DOHH2 (cell line): Measurements from ENCODE around the gene TSPAN32.

ENCODE experiments used
- H3F3A ChIP-seq: fragments of 200-600 bp; sonication (generic), shearing (Covaris generic); 2 replicates; pipeline ENCODE4 v1.6.0; 2016; ENCODE audit warnings: antibody characterized with exemption, mild to moderate bottlenecking; ENCODE audit not compliant: control insufficient read depth, insufficient read depth
- H3K27ac ChIP-seq: fragments of 200-600 bp; sonication (generic); 2 replicates; pipeline ENCODE4 v1.5.1; 2014; ENCODE audit warnings: low read depth, mild to moderate bottlenecking, low read length, moderate library complexity
- H3K27me3 ChIP-seq: fragments of 200-600 bp; sonication (generic); 2 replicates; pipeline ENCODE4 v1.6.1; 2014; ENCODE audit warnings: mild to moderate bottlenecking, low read length, mixed read lengths; ENCODE audit not compliant: control insufficient read depth
- H3K36me3 ChIP-seq: fragments of 200-600 bp; sonication (generic); 2 replicates; pipeline ENCODE4 v1.6.1; 2014; ENCODE audit warnings: mild to moderate bottlenecking, low read length, moderate library complexity, mixed read lengths; ENCODE audit not compliant: control insufficient read depth
- H3K4me1 ChIP-seq: fragments of 200-600 bp; sonication (generic); 2 replicates; pipeline ENCODE4 v1.6.1; 2014; ENCODE audit warnings: mild to moderate bottlenecking, low read length, mixed read lengths; ENCODE audit not compliant: control insufficient read depth
- H3K4me2 ChIP-seq: fragments of 200-600 bp; sonication (generic); 2 replicates; pipeline ENCODE4 v1.6.0; 2014; ENCODE audit warnings: mild to moderate bottlenecking, low read length, moderate library complexity
- H3K4me3 ChIP-seq: fragments of 200-600 bp; sonication (generic); 2 replicates; pipeline ENCODE4 v1.5.1; 2014; ENCODE audit warnings: mild to moderate bottlenecking, low read length, mixed read lengths
- H3K79me2 ChIP-seq: fragments of 200-600 bp; sonication (generic); 2 replicates; pipeline ENCODE4 v1.6.1; 2014; ENCODE audit warnings: mild to moderate bottlenecking, low read length, mixed read lengths; ENCODE audit not compliant: control insufficient read depth
- H3K9me2 ChIP-seq: fragments of 200-600 bp; sonication (generic); replicated peaks from 2 replicates; pipeline ENCODE4 v1.6.1; 2014; ENCODE audit warnings: mild to moderate bottlenecking, low read length, mixed read lengths; ENCODE audit not compliant: control insufficient read depth
- H3K9me3 ChIP-seq: fragments of 200-600 bp; sonication (generic); 2 replicates; pipeline ENCODE4 v1.6.1; 2014; ENCODE audit warnings: antibody characterized with exemption, low read length, mixed read lengths; ENCODE audit not compliant: control insufficient read depth, insufficient read depth
- H4K20me1 ChIP-seq: fragments of 200-600 bp; sonication (generic); 2 replicates; pipeline ENCODE4 v1.6.0; 2014; ENCODE audit warnings: low read depth, mild to moderate bottlenecking, antibody characterized with exemption, low read length, moderate library complexity; ENCODE audit not compliant: control insufficient read depth, insufficient read depth
- EZH2phosphoT487 ChIP-seq: fragments of 200-600 bp; sonication (generic); IDR thresholded peaks from 2 replicates; pipeline ENCODE4 v1.6.1; 2017; ENCODE audit warnings: borderline replicate concordance, mild to moderate bottlenecking, antibody characterized with exemption, low read length, moderate library complexity, mixed read lengths
- TF ChIP-seq, protein P1 (sequence below): fragments of 200-600 bp; sonication (generic); IDR thresholded peaks from one replicate; pipeline ENCODE4 v1.5.1; 2014; ENCODE audit warnings: antibody characterized with exemption, mild to moderate bottlenecking, low read depth, low read length; ENCODE audit not compliant: poor library complexity, severe bottlenecking

The TSPAN32 gene

DNA sequence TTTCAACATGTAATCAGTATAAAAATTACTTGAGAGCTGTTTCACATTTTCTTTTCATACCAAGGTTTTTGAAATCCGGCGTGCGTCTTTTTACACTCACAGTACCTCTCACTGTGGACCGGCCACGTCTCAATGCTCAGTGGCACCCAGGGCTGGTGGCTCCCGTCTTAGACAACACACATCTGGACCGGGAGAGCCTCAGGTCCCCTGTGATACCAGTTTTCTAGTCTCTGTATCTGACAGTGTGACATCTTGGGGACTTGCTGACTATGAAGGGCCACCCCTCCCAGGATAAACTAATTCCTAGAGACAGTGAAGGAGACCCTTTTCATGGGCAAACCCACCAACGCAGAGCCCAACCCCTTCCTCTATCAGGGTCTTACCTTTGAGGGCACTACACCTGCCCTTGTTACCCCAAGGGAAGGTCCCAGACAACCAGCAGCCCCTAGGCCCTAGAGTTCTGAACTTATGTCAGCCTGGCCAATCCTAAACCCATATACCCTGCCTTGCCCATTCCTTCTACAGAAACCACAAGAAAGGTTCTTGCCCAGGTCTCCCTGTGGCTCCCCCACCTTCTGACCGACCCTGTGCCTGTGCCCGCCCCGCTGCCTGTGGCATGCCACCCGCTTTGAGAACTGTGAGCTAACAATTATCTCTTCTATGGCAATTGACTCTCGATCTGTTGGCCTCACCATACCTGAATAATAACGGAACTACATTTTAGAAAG lies 25.4 kb upstream of the TSPAN32 start:
- Histone ChIP-seq H3K4me3 (no peak overlapping the region), H4K20me1 (no peaks in the 10 kb centered on the region), H3K36me3 (no peaks in the 10 kb centered on the region), H3K27ac (no peak overlapping the region), H3K79me2 (no peaks in the 10 kb centered on the region), H3F3A (no peaks in the 10 kb centered on the region), H3K4me2 (no peak overlapping the region), H3K9me3 (no peaks in the 10 kb centered on the region), H3K27me3 (peaks cover 20% of the 10 kb centered on the region), H3K9me2 (no peaks in the 10 kb centered on the region), H3K4me1 (no peaks in the 10 kb centered on the region)
- TF ChIP-seq, protein P1, sequence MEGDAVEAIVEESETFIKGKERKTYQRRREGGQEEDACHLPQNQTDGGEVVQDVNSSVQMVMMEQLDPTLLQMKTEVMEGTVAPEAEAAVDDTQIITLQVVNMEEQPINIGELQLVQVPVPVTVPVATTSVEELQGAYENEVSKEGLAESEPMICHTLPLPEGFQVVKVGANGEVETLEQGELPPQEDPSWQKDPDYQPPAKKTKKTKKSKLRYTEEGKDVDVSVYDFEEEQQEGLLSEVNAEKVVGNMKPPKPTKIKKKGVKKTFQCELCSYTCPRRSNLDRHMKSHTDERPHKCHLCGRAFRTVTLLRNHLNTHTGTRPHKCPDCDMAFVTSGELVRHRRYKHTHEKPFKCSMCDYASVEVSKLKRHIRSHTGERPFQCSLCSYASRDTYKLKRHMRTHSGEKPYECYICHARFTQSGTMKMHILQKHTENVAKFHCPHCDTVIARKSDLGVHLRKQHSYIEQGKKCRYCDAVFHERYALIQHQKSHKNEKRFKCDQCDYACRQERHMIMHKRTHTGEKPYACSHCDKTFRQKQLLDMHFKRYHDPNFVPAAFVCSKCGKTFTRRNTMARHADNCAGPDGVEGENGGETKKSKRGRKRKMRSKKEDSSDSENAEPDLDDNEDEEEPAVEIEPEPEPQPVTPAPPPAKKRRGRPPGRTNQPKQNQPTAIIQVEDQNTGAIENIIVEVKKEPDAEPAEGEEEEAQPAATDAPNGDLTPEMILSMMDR: no peak

DNA sequence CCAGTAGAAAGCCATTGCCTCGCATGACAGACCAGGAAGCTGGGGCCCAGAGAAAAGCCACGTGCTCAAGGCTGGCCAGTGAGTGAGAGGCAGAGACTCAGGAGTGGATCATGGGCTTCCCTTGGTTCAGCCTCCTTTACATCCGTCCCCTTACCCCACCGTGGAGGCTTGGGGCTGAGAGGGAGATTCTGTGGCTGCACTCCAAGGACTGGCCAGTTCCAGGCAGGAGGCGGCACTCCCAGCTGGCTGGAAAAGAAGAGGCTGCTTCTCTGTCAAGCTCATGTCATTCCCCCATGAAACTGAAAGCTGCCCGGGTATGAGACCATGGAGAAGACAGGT lies 24.8 kb upstream of the TSPAN32 start:
- Histone ChIP-seq H3K9me2 (no peaks in the 10 kb centered on the region), H3K27me3 (peaks cover 21% of the 10 kb centered on the region)
- TF ChIP-seq EZH2phosphoT487: no peak
- TF ChIP-seq, protein P1: no peak

DNA sequence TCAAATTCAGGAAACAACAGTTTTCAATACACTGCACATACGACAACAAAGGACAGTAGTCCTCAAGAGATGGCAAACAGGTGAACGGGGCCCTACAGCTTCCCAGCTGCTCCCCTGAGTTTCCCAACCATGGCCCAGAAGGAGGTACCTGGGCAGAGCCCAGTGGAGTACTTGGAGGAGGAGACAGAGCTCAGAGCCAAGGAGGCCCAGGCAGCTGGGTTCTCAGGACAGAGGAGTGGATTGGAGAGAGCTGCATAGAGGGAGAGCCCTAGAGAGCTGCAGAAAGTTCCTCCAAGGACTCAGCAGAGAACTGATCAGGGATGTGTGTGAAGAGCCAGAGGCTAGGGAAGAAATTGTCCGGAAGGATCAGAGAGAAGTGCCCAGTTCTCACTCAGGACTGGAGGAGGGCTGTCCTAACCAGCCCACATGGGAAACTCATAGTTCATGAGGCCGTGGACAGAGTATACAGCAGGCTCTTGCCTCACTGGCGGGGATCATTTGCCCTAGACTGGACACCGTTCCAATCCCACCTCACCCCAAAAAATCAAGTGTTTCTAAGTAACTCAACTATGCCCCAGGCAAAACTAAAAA lies 23.8 kb upstream of the TSPAN32 start:
- Histone ChIP-seq H3K4me1 (no peaks in the 10 kb centered on the region), H3K9me2 (no peaks in the 10 kb centered on the region), H3F3A (no peaks in the 10 kb centered on the region), H3K27ac (no peak overlapping the region), H3K79me2 (no peaks in the 10 kb centered on the region), H3K27me3 (peaks cover 25% of the 10 kb centered on the region), H3K36me3 (no peaks in the 10 kb centered on the region), H3K4me2 (no peak overlapping the region), H3K4me3 (no peak overlapping the region), H3K9me3 (no peaks in the 10 kb centered on the region), H4K20me1 (no peaks in the 10 kb centered on the region)
- TF ChIP-seq EZH2phosphoT487: no peak
- TF ChIP-seq, protein P1: no peak

More for the DNA sequence above, 24.8 kb upstream of the TSPAN32 start:
- H3F3A ChIP-seq: no peaks in the 10 kb centered on the region
- H3K4me3 ChIP-seq: no peak overlapping the region
- no peak overlapping the region for H3K4me2 ChIP-seq
- no peaks in the 10 kb centered on the region for H3K4me1 ChIP-seq
- H3K36me3 ChIP-seq: no peaks in the 10 kb centered on the region
- no peaks in the 10 kb centered on the region for H3K9me3 ChIP-seq
- H3K79me2 ChIP-seq: no peaks in the 10 kb centered on the region
- no peak overlapping the region for H3K27ac ChIP-seq
- H4K20me1 ChIP-seq: no peaks in the 10 kb centered on the region
